Right atrium auricular region (tissue), 2 donors: ENCODE results near the gene CADPS2. TPM values are rescaled to one million over a fixed set of nuclear protein-coding genes. Genes with fewer than 3 reads are reported as not detected.

ENCODE experiments used
- DNase-seq: peaks from one replicate; pipeline ENCODE4 v3.0.0-alpha.2; 2019; ENCODE audit warnings: low spot score
- H3K27ac ChIP-seq, 2 donors: fragments of 200-600 bp; sonication (generic); 1 replicate in 1 of 2; 2 replicates in 1 of 2; pipeline ENCODE4 v1.5.1; 2016 to 2019
- H3K27me3 ChIP-seq, 2 donors: fragments of 200-600 bp; sonication (generic); one replicate each; pipeline versions ENCODE4 v1.5.1 to v1.6.0; 2017 to 2019
- H3K36me3 ChIP-seq: fragments of 200-600 bp; sonication (generic); one replicate; pipeline ENCODE4 v1.5.1; 2016
- H3K4me1 ChIP-seq, 2 donors: fragments of 200-600 bp; sonication (generic); one replicate each; pipeline versions ENCODE4 v1.5.1 to v1.6.0; 2017 to 2019
- H3K4me3 ChIP-seq, 2 donors: fragments of 200-600 bp; sonication (generic); 1 replicate in 1 of 2; 2 replicates in 1 of 2; pipeline ENCODE4 v1.5.1; 2017 to 2019; ENCODE audit warnings: mild to moderate bottlenecking in 1 of 2, moderate library complexity in 1 of 2
- H3K9me3 ChIP-seq, 2 donors: fragments of 200-600 bp; sonication (generic); one replicate each; pipeline ENCODE4 v1.5.1; 2019
- CTCF ChIP-seq, 2 donors: fragments of 200-600 bp; sonication (generic); IDR thresholded peaks; one replicate each; pipeline ENCODE4 v1.5.1; 2019; ENCODE audit warnings: antibody characterized with exemption in 2 of 2
- total RNA-seq, 2 donors: library from RNA; depleted of rRNA; stranded (reverse); fragments of >200 nt; gene quantifications; one replicate each; pipeline ENCODE4 v1.1.0, GENCODE V29; 2016

CADPS2 gene
- total RNA-seq, 2 donors from 2014 or later, result 11.8 to 19.9 TPM

DNA sequence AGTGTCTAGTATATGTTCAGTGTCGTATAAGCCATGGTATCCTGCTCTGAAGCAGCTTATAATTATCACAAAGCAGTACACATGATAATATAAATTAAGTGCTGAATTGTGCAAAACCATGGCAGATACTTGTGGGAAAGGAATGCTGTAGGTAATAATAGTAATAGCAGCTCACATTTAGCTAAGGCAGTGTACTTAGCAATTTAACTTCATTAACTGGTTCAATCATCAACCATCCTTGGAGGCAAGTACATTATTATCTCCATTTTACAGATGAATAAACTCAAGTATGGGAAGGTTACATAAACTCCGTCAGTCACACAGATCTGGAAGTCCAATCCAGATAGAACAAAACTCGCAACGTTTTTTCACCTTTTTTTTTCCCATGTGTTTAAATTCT lies 161.9 kb downstream of the CADPS2 start:
- Histone ChIP-seq H3K4me3 (no peak overlapping the region), H3K9me3 (no peaks in the 10 kb centered on the region), H3K4me1 (no peaks in the 10 kb centered on the region), H3K27ac (no peak overlapping the region), H3K36me3 (no peaks in the 10 kb centered on the region), H3K27me3 (no peaks in the 10 kb centered on the region)
- no peak for TF ChIP-seq CTCF (IDR thresholded peaks at IDR 0.05)
- no peak for DNase-seq

- no peaks in the 10 kb centered on the region for H3K27me3 ChIP-seq
- no peak overlapping the region for H3K4me3 ChIP-seq
- no peak overlapping the region for H3K27ac ChIP-seq
- H3K9me3 ChIP-seq, result no peaks in the 10 kb centered on the region
- no peak for DNase-seq
- no peaks in the 10 kb centered on the region for H3K36me3 ChIP-seq
- no peak for TF ChIP-seq CTCF (IDR thresholded peaks at IDR 0.05)
- no peaks in the 10 kb centered on the region for H3K4me1 ChIP-seq
Measured at GRCh38 chr7:122719010-122719578, 167.2 kb downstream of the CADPS2 start.

DNA sequence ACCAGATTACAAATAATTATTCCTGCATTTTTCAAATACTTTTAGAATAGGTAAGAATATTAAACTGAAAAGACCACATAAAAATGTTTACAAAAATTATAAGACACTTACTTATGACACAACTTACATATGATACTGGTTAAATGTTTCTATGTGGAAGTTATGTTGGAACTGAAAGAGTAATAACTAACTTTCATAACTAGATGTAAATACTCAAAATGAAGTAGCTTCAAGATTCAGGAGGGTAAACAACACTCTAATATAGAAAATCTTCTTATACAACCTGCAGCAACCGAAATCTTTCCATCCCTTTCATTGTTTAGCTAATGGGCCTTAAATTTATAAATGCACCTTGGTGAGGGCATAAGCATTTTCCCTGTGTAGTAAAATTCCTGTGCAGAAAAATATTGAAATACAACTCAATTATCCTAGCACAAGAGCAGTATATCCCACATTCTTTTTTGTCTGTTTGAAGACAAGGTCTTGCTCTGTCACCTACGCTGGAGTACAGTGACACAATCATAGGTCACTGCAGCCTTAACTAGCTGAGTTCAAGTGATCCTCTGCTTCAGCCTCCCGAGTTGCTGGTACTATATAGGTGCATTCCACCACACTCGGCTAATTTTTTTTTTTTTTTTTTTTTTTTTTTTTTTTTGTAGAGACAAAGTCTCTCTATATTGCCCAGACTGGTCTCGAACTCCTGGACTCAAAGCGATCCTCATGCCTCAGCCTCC lies 168.7 kb downstream of the CADPS2 start:
- no peak overlapping the region for H3K4me3 ChIP-seq
- no peak for TF ChIP-seq CTCF (IDR thresholded peaks at IDR 0.05)
- H3K27ac ChIP-seq, result no peak overlapping the region

DNA sequence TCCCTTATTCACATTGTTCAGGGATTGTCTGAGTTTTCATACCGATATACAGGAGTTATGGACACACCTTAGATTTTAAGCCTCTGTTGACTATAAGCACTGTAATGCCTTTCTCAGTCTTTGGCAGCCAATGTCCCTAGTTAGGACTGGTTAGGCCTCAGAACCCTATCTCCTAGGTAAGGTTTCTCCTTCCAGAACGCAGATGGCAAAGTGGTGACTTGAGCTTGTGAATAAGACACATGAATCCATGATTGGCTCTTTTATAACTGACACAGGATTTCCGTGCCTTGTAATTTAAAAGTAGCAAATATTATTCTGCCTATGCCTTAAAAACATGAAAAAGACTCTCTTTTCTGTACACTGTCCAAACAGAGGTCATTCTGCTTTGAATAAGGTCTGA lies 171.1 kb downstream of the CADPS2 start:
- Histone ChIP-seq H3K4me3 (no peak overlapping the region), H3K27ac (no peak overlapping the region), H3K4me1 (no peaks in the 10 kb centered on the region), H3K27me3 (no peaks in the 10 kb centered on the region), H3K9me3 (no peaks in the 10 kb centered on the region), H3K36me3 (no peaks in the 10 kb centered on the region)
- TF ChIP-seq CTCF (IDR thresholded peaks at IDR 0.05), result no peak
- no peak for DNase-seq

More for the DNA sequence above, 168.7 kb downstream of the CADPS2 start:
- no peak for DNase-seq
- Histone ChIP-seq H3K27me3 (no peaks in the 10 kb centered on the region), H3K36me3 (no peaks in the 10 kb centered on the region), H3K9me3 (no peaks in the 10 kb centered on the region), H3K4me1 (no peaks in the 10 kb centered on the region)

DNA sequence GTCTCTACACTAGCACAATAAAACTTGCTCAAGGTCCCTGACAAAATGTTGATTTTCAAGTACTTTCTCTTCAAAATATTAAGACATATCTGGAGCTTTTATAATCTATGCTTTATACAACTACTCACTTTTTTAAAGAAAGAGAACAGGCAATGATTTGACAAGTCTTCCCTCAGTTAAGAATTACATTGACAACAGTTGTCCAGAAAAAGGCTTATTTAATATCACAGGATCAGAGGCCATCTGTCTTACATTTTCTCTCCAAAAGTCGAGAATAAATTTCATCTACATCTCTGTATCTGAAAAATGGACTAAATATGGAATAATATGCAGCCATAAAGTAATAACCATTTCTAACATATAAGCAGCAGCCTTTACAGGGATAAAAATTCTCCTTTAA lies 175.3 kb downstream of the CADPS2 start:
- H3K4me3 ChIP-seq, result no peak overlapping the region
- no peak for DNase-seq
- no peak for TF ChIP-seq CTCF (IDR thresholded peaks at IDR 0.05)
- H3K4me1 ChIP-seq, result no peaks in the 10 kb centered on the region
- H3K36me3 ChIP-seq, result no peaks in the 10 kb centered on the region
- H3K27ac ChIP-seq, result no peak overlapping the region
- no peaks in the 10 kb centered on the region for H3K27me3 ChIP-seq
- no peaks in the 10 kb centered on the region for H3K9me3 ChIP-seq
